RWPE2 (cell line): ENCODE data around the gene SENP3.

ENCODE experiments used
- ATAC-seq: fragments of 200-7000 bp; cut with Tn5 transposase; 3 replicates; pipeline ENCODE4 v1.9.1; 2021; ENCODE audit warnings: low read depth
- DNase-seq: peaks from one replicate; pipeline ENCODE4 v3.0.0-alpha.2; 2020; ENCODE audit warnings: low spot score
- H3K27ac ChIP-seq: fragments of 450-650 bp; 2 replicates; pipeline ENCODE4 v1.5.1; 2017; ENCODE audit warnings: mild to moderate bottlenecking; ENCODE audit not compliant: poor library complexity, severe bottlenecking
- H3K27me3 ChIP-seq: fragments of 250-450 bp; sonication (Bioruptor Pico); 2 replicates; pipeline ENCODE4 v1.5.1; 2021; ENCODE audit warnings: mild to moderate bottlenecking, moderate library complexity; ENCODE audit not compliant: insufficient read depth, poor library complexity, severe bottlenecking
- H3K36me3 ChIP-seq: fragments of 250-450 bp; sonication (Bioruptor Pico); 2 replicates; pipeline ENCODE4 v1.5.1; 2020; ENCODE audit warnings: low read depth, mild to moderate bottlenecking, moderate library complexity
- H3K4me1 ChIP-seq: fragments of 250-450 bp; sonication (Bioruptor Pico); 2 replicates; pipeline ENCODE4 v1.5.1; 2021; ENCODE audit warnings: mild to moderate bottlenecking, moderate library complexity; ENCODE audit not compliant: insufficient read depth, poor library complexity, severe bottlenecking
- H3K4me3 ChIP-seq: fragments of 250-450 bp; sonication (Bioruptor Pico); 2 replicates; pipeline ENCODE4 v1.5.1; 2021; ENCODE audit warnings: mild to moderate bottlenecking, moderate library complexity; ENCODE audit not compliant: severe bottlenecking
- H3K9me3 ChIP-seq: fragments of 250-450 bp; sonication (Bioruptor Pico); 2 replicates; pipeline ENCODE4 v1.5.1; 2021; ENCODE audit warnings: mild to moderate bottlenecking, moderate library complexity; ENCODE audit not compliant: severe bottlenecking
- TF ChIP-seq, protein P1 (sequence below): fragments of 450-650 bp; IDR thresholded peaks from one replicate; pipeline ENCODE4 v1.5.1; 2017; ENCODE audit warnings: mild to moderate bottlenecking, moderate library complexity; ENCODE audit not compliant: poor library complexity, severe bottlenecking

Gene SENP3

DNA sequence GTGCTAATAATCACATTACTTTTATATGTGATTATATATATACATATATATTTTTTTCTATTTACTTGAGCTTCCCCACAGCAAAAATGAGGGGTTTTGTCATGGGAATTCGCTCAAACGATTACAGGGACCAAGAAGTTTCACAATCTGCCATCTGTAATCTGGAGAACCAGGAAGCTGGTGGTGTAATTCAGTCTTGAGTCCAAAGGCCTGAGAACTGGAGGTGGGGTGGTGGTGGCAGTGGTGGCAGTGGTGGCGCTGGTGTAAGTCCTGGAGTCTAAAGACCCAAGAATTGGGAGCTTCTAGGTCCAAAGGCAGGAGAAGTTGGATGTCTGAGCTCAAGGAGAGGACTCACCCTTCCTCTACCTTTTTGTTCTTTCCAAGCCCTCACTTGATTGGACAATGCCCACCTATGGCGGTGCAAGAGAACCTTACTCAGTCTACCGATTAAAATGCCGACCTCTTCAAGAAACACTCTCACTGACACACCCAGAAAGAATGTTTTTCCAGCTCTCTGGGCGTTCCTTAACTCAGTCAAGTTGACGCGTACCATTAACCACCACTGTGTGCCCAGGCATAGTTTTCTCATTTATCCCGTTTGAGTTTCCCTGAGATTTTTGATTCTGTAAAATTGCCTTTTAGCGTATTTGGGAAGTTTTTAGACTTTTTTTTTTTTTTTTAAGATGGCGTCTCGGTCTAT is 45.7 kb upstream of the SENP3 start:
- TF ChIP-seq, protein P1, sequence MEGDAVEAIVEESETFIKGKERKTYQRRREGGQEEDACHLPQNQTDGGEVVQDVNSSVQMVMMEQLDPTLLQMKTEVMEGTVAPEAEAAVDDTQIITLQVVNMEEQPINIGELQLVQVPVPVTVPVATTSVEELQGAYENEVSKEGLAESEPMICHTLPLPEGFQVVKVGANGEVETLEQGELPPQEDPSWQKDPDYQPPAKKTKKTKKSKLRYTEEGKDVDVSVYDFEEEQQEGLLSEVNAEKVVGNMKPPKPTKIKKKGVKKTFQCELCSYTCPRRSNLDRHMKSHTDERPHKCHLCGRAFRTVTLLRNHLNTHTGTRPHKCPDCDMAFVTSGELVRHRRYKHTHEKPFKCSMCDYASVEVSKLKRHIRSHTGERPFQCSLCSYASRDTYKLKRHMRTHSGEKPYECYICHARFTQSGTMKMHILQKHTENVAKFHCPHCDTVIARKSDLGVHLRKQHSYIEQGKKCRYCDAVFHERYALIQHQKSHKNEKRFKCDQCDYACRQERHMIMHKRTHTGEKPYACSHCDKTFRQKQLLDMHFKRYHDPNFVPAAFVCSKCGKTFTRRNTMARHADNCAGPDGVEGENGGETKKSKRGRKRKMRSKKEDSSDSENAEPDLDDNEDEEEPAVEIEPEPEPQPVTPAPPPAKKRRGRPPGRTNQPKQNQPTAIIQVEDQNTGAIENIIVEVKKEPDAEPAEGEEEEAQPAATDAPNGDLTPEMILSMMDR: no peak
- Histone ChIP-seq H3K4me3 (no peak overlapping the region), H3K27ac (no peak overlapping the region), H3K36me3 (peaks cover 28% of the 10 kb centered on the region), H3K27me3 (no peaks in the 10 kb centered on the region), H3K9me3 (no peaks in the 10 kb centered on the region), H3K4me1 (peaks cover 3% of the 10 kb centered on the region)
- ATAC-seq: no peak
- DNase-seq: no peak

DNA sequence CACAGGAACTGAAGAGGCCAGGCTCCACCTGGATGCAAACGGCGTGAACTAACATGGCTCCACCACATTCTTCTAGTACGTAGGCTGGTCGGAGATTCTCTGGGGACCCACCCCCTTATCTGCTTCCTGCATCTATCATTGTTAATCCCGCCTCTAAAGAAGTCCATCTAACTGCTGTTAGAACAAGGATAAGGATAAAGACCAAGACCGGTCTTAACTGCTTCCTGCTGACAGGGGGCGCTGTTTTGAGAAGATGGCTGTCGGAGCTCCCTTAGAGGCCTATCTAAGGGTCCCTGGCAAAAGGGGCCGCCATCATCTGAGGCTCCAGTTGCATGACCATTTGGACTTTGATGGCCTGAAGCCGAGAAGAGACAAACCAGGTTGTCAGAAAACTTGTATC is 38.7 kb upstream of the SENP3 start:
- TF ChIP-seq, protein P1: peak; percentile 33
- Histone ChIP-seq H3K36me3 (no peaks in the 10 kb centered on the region), H3K27me3 (no peaks in the 10 kb centered on the region), H3K27ac (no peak overlapping the region), H3K9me3 (no peaks in the 10 kb centered on the region), H3K4me1 (peaks cover 3% of the 10 kb centered on the region), H3K4me3 (no peak overlapping the region)
- DNase-seq (no peak), ATAC-seq (no peak)

DNA sequence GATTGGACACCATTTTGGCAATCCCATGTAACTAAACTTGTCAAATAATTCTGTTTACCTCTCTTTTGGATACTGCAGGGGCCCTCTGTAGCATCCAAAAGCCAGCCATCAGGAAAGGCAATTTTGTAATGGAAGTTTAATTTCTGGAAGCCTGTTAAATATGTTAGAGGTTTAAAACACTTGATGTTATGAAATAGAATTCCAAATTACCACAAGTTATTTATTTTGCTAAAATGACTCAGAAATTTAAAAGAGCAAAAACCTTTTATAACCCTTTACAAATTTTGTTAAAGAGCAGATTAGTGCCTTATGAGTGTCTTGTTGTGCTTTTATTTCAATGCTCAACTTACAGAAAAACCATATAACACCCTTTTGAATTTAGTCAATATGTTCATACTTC is 32.9 kb upstream of the SENP3 start:
- TF ChIP-seq, protein P1: no peak
- Histone ChIP-seq H3K4me1 (no peaks in the 10 kb centered on the region), H3K27me3 (no peaks in the 10 kb centered on the region), H3K9me3 (peaks cover 10% of the 10 kb centered on the region), H3K36me3 (no peaks in the 10 kb centered on the region), H3K4me3 (no peak overlapping the region), H3K27ac (no peak overlapping the region)
- ATAC-seq (no peak), DNase-seq (no peak)

DNA sequence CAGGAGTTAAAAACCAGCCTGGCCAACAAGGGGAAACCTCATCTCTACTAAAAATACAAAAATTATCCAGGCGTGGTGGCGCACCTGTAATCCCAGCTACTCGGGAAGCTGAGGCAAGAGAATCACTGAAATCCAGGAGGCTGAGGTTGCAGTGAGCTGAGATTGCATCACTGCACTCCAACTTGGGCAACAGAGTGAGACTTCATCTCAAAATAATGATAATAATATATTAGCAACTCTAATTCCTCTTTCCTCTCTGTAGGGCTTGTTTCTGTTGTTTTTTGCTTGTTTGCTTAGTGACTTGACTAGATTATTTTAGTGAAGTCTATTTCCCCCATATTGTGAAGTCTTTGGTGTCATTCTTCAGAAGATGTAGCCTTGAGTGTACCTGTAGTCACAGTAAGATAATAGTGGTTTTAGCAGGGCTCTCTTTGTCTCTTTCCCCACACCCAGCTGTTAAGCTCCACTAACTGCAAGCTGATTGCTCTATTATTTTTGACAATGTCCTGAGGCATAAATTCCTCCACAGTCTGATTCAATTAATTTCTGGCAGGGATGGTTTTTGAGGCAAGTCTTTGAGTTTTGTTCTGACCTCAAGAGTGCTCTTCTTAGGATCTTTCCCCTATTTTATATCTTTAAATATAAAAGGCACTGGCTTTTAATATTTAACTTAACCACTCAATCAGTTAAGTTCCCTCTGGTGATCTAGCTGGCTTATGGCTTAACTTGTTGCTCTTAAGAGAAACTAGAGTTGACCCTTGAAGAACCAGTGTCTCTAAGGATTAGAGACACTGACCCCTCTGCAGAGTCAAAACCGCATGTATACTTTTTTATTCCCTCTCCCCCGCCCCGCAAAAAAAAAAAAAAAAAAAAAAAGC is 31.5 kb upstream of the SENP3 start:
- DNase-seq (no peak), ATAC-seq (no peak)
- H3K4me1 ChIP-seq: no peaks in the 10 kb centered on the region
- no peaks in the 10 kb centered on the region for H3K27me3 ChIP-seq
- H3K4me3 ChIP-seq: no peak overlapping the region
- TF ChIP-seq, protein P1: no peak
- H3K9me3 ChIP-seq: peaks cover 10% of the 10 kb centered on the region
- H3K36me3 ChIP-seq: no peaks in the 10 kb centered on the region
- H3K27ac ChIP-seq: no peak overlapping the region
